PC-9 (cell line): ENCODE results near the gene ZBTB7C. TPM values are rescaled to one million over a fixed set of nuclear protein-coding genes. Genes with fewer than 3 reads are reported as not detected.

Experiments used
- BruUV-seq: library from RNA; stranded (reverse); fragments of 400-500 nt; replicated peaks from 2 replicates; lab custom pipeline; 2021; lab: Mats Ljungman, UMichigan
- CTCF ChIA-PET: fragments of 300-600 bp; sonication (Branson Sonifier 250); formaldehyde crosslinking; loops from one replicate; lab custom pipeline; 2022; ENCODE audit warnings: antibody characterized with exemption; lab: Charles Lee
- POLR2A ChIA-PET: fragments of 300-600 bp; sonication (Branson Sonifier 250); formaldehyde crosslinking; loops from one replicate; lab custom pipeline; 2022; ENCODE audit warnings: antibody characterized with exemption; ENCODE audit not compliant: unreplicated experiment; lab: Charles Lee
- DNase-seq, 2 experiments: peaks; one replicate each; pipeline versions ENCODE4 v3.0.0 to v3.0.0-alpha.2; 2015 to 2022; ENCODE audit warnings: mixed read lengths in 1 of 2
- H2AFZ ChIP-seq: fragments of 200-600 bp; sonication (generic); 2 replicates; pipeline ENCODE4 v1.8.1; 2017; ENCODE audit warnings: antibody characterized with exemption
- H3F3A ChIP-seq: fragments of 200-600 bp; sonication (generic); 2 replicates; pipeline ENCODE4 v1.8.1; 2017; ENCODE audit warnings: antibody characterized with exemption, mild to moderate bottlenecking, low read depth; ENCODE audit not compliant: insufficient read depth
- H3K27ac ChIP-seq: fragments of 200-600 bp; sonication (generic); 2 replicates; pipeline ENCODE4 v1.6.1; 2016; ENCODE audit warnings: mixed run types
- H3K27me3 ChIP-seq: fragments of 200-600 bp; sonication (generic); 2 replicates; pipeline ENCODE4 v1.6.1; 2016; ENCODE audit warnings: low read depth, mixed run types; ENCODE audit not compliant: insufficient read depth
- H3K36me3 ChIP-seq: fragments of 200-600 bp; sonication (generic); 2 replicates; pipeline ENCODE4 v1.6.1; 2016; ENCODE audit warnings: low read depth, mixed run types
- H3K4me1 ChIP-seq: fragments of 200-600 bp; sonication (generic); replicated peaks from 2 replicates; pipeline ENCODE4 v1.6.1; 2016; ENCODE audit warnings: mixed run types; ENCODE audit not compliant: insufficient read depth
- H3K4me2 ChIP-seq: fragments of 200-600 bp; sonication (generic); 2 replicates; pipeline ENCODE4 v1.6.1; 2017; ENCODE audit warnings: mixed run types
- H3K4me3 ChIP-seq: fragments of 200-600 bp; sonication (generic); 2 replicates; pipeline ENCODE4 v1.6.1; 2016; ENCODE audit warnings: mixed run types
- H3K79me2 ChIP-seq: fragments of 200-600 bp; sonication (generic); 2 replicates; pipeline ENCODE4 v1.6.1; 2017; ENCODE audit warnings: low read depth, mixed run types
- H3K9me2 ChIP-seq: fragments of 200-600 bp; sonication (generic); 2 replicates; pipeline ENCODE4 v1.8.1; 2017; ENCODE audit warnings: mild to moderate bottlenecking; ENCODE audit not compliant: insufficient read depth
- H3K9me3 ChIP-seq: fragments of 200-600 bp; sonication (generic); 2 replicates; pipeline ENCODE4 v1.8.1; 2016; ENCODE audit warnings: low read depth; ENCODE audit not compliant: insufficient read depth
- H4K20me1 ChIP-seq: fragments of 200-600 bp; sonication (generic); 2 replicates; pipeline ENCODE4 v1.8.1; 2017; ENCODE audit not compliant: insufficient read depth
- EZH2 ChIP-seq: fragments of 200-600 bp; sonication (generic); IDR thresholded peaks from 2 replicates; pipeline ENCODE4 v1.8.0; 2017; ENCODE audit warnings: antibody characterized with exemption, low read depth
- intact Hi-C: fragments of 100-400 bp; cut with micrococcal nuclease; formaldehyde crosslinking; loops from one replicate; pipeline ENCODE4 v1.10.0; 2022; ENCODE audit not compliant: unreplicated experiment
- total RNA-seq: library from RNA; stranded (reverse); gene quantifications from 2 replicates; pipeline ENCODE4 v1.2.3, GENCODE V29; 2021
- TF ChIP-seq, protein P1 (sequence below): fragments of 200-600 bp; sonication (generic); conservative IDR thresholded peaks from 2 replicates; pipeline ENCODE4 v1.6.1; 2017; ENCODE audit warnings: mixed run types, antibody characterized with exemption, mild to moderate bottlenecking, moderate library complexity

ZBTB7C gene
- total RNA-seq, 1 experiment from 2014 or later, result not detected

DNA sequence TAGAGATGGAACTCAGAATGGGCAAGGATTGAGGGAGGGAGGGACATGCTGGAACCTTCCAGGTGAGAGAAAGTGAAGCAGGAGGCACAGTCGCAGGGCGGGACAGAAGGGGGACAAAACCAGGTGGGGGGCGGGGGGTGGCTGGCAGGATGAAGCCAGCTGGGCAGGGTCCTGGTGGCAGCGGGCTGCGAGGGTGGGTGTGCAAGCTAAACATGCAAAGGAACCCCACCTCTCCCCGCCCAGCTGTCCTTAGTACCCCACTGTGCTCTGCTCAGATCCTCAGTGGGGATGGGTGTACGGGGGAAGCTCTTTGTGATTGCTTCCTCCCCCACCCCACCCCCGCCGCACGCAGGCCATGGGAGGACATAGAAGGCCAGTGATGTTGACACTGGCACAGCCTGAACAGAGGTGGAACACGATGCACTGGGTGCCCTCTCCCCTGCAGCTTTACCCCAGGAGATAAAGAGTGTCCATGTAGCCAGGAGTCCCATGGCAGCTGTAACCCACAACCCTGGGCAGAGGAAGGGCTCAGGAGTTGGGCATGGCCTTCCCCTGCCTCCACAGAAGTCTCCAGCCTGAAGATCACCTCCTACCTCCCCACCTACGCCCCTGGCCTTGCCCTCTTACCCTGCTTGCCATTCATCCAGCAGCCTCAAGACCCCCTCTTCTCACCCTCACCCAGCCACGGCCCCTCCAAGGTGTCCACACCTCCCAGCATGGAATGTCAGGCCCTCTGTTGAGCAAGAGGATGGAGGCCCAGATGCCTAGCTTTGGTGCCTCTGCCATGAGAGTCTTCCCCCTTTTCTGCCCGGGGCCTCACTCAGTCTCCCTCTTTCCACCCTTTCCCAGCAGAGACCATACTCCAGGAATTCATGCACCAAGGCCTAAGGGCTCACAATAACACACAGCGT, 206.6 kb downstream of the ZBTB7C start:
- Histone ChIP-seq H3K4me3 (no peak overlapping the region), H3F3A (no peaks in the 10 kb centered on the region), H3K9me2 (no peaks in the 10 kb centered on the region), H3K4me1 (peaks cover 4% of the 10 kb centered on the region; the same call in 1 of the 2 replicates), H4K20me1 (no peaks in the 10 kb centered on the region), H3K36me3 (no peaks in the 10 kb centered on the region), H3K9me3 (no peaks in the 10 kb centered on the region), H3K4me2 (no peak overlapping the region), H3K79me2 (no peaks in the 10 kb centered on the region), H3K27me3 (peaks cover 14% of the 10 kb centered on the region; the same call in 1 of the 2 replicates), H3K27ac (no peak overlapping the region), H2AFZ (no peak overlapping the region)
- intact Hi-C loops, result no loop called here
- ChIA-PET POLR2A (interaction anchor here (0.6 kb wide), 1 partner anchor 110 kb away, joined by 5 read pairs; no protein-coding TSS in a partner anchor), CTCF (no interaction called here)
- no peak for TF ChIP-seq EZH2
- TF ChIP-seq, protein P1, sequence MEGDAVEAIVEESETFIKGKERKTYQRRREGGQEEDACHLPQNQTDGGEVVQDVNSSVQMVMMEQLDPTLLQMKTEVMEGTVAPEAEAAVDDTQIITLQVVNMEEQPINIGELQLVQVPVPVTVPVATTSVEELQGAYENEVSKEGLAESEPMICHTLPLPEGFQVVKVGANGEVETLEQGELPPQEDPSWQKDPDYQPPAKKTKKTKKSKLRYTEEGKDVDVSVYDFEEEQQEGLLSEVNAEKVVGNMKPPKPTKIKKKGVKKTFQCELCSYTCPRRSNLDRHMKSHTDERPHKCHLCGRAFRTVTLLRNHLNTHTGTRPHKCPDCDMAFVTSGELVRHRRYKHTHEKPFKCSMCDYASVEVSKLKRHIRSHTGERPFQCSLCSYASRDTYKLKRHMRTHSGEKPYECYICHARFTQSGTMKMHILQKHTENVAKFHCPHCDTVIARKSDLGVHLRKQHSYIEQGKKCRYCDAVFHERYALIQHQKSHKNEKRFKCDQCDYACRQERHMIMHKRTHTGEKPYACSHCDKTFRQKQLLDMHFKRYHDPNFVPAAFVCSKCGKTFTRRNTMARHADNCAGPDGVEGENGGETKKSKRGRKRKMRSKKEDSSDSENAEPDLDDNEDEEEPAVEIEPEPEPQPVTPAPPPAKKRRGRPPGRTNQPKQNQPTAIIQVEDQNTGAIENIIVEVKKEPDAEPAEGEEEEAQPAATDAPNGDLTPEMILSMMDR, result no peak
- no peak for DNase-seq
- BruUV-seq, result no TSS peak

DNA sequence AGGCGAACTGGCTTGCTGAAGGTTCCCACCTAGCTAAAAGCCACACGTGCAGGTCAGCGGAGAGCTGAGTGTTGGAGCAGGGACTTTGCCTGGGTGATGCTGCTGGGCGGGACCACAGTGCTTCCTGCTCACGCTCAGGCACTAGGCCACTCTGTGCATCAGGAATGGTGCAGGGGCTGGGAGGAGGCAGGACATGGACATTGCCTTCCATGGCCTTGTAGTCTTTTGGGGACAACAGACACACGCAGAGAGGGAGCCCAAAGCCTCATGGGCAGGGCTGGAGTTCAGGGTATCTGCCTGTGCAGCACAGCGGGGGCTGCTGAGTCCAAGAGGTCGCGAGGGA, 207.2 kb downstream of the ZBTB7C start:
- H3K79me2 ChIP-seq, result no peaks in the 10 kb centered on the region
- intact Hi-C loops, result no loop called here

DNA sequence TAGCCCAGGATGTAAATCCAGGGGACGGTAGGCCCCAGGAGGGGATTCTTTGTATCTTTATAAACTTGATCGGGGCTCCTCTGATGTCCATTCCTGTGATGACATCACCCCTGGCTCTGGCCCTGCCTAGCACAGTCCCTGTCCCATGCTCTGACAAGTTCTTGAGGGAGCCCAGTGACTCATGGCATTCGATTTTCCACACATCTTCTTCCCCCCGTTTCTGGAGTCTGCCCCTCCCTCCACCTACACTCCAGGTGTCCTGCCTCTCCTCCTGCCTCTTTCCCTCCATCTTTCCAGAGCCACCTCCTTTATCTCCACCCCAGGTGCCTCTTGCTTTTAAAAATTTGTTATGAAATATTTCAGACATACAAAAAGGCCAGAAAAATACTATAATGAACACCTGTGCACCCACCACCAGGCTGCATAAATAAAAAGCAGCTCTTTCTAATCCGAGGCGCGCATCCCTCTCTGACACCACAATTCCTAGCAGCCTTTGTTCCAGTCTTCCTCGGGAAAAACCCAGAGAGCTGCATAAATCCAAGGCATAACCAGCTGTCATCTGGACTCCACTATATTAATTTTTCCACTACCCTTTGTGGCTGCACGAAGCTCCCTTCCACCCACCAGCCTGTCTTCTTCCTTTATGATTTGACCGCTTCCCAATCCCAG, 207.7 kb downstream of the ZBTB7C start:
- BruUV-seq, result no TSS peak
- no peak for TF ChIP-seq EZH2
- TF ChIP-seq, protein P1, result no peak
- Histone ChIP-seq H3K9me2 (no peaks in the 10 kb centered on the region), H3K79me2 (no peaks in the 10 kb centered on the region), H3K27me3 (peaks cover 17% of the 10 kb centered on the region), H3K4me2 (no peak overlapping the region), H4K20me1 (no peaks in the 10 kb centered on the region), H3K4me1 (peaks cover 4% of the 10 kb centered on the region; the same call in 1 of the 2 replicates), H3K4me3 (no peak overlapping the region), H3K9me3 (no peaks in the 10 kb centered on the region), H3K27ac (no peak overlapping the region), H3K36me3 (no peaks in the 10 kb centered on the region), H3F3A (no peaks in the 10 kb centered on the region), H2AFZ (no peak overlapping the region)
- ChIA-PET POLR2A (no interaction called here), CTCF (no interaction called here)
- intact Hi-C loops, result no loop called here
- no peak for DNase-seq

More for the DNA sequence above, 207.2 kb downstream of the ZBTB7C start:
- TF ChIP-seq, protein P1, result no peak
- no peak for TF ChIP-seq EZH2
- Histone ChIP-seq H3K36me3 (no peaks in the 10 kb centered on the region), H3K4me1 (peaks cover 4% of the 10 kb centered on the region; the same call in 1 of the 2 replicates), H3K9me3 (no peaks in the 10 kb centered on the region), H3K9me2 (no peaks in the 10 kb centered on the region), H3K4me3 (no peak overlapping the region), H3K27me3 (peaks cover 14% of the 10 kb centered on the region; the same call in 1 of the 2 replicates), H3K4me2 (no peak overlapping the region), H3K27ac (no peak overlapping the region), H2AFZ (no peak overlapping the region), H4K20me1 (no peaks in the 10 kb centered on the region), H3F3A (no peaks in the 10 kb centered on the region)
- CTCF ChIA-PET, result no interaction called here
- no TSS peak for BruUV-seq
- POLR2A ChIA-PET, result no interaction called here
- DNase-seq, result no peak
